K562 (cell line): Measurements from ENCODE around the gene IL27RA. TPM values are rescaled to one million over a fixed set of nuclear protein-coding genes. Genes with fewer than 3 reads are reported as not detected.

ENCODE experiments used
- BDP1 ChIP-seq: IDR thresholded peaks from 3 replicates; pipeline ENCODE4 v1.6.1; 2011; ENCODE audit not compliant: insufficient read length, insufficient read depth
- COPS2 ChIP-seq: fragments of 450-650 bp; conservative IDR thresholded peaks from 2 replicates; pipeline ENCODE4 v1.6.1; 2016; ENCODE audit warnings: mild to moderate bottlenecking, moderate library complexity
- DMBX1 ChIP-seq: fragments of 250-450 bp; sonication (Bioruptor Pico); IDR thresholded peaks from 2 replicates; pipeline ENCODE4 v1.8.0; 2022; ENCODE audit warnings: inconsistent platforms, mild to moderate bottlenecking, moderate library complexity, borderline replicate concordance
- DPF2 ChIP-seq: fragments of 450-650 bp; IDR thresholded peaks from 2 replicates; pipeline ENCODE4 v1.6.1; 2016
- ELF4 ChIP-seq: fragments of 450-650 bp; formaldehyde crosslinking; IDR thresholded peaks from 2 replicates; pipeline ENCODE4 v1.4.0; 2022; ENCODE audit warnings: missing genetic modification characterization
- GATA2 ChIP-seq: sonication (generic); formaldehyde crosslinking; IDR thresholded peaks from 2 replicates; pipeline ENCODE4 v1.4.0; 2020; ENCODE audit warnings: mild to moderate bottlenecking, missing genetic modification reagents
- ILF3 ChIP-seq: fragments of 450-650 bp; IDR thresholded peaks from 2 replicates; pipeline ENCODE4 v1.6.1; 2018; ENCODE audit warnings: antibody characterized with exemption, mild to moderate bottlenecking, moderate library complexity, borderline replicate concordance
- KDM1A ChIP-seq, 2 experiments: fragments of 450-650 bp; IDR thresholded peaks; 2 replicates each; pipeline ENCODE4 v1.6.1; 2016; ENCODE audit warnings: mild to moderate bottlenecking in 2 of 2
- PHF20 ChIP-seq: fragments of 450-650 bp; IDR thresholded peaks from 2 replicates; pipeline ENCODE4 v1.6.1; 2018; ENCODE audit not compliant: partially characterized antibody
- polyA plus RNA-seq, 8 experiments: library from polyadenylated mRNA; depleted of rRNA in 4 of 8; stranded (reverse) in 5 of 8; unstranded in 3 of 8; fragments of >200 nt; fragmentation: Nextera tagmentation in 2 of 8; fragmentation: Illumina TruSeq in 1 of 8; extraction: Ambion mirVana in 2 of 8; extraction: Trizol in 1 of 8; gene quantifications; 2 replicates each; pipeline versions ENCODE4 v1.2.1 to v1.2.3, GENCODE V29; 2011 to 2014; ENCODE audit warnings: inconsistent platforms in 1 of 8, missing spikeins in 1 of 8
- total RNA-seq, 7 experiments: library from RNA; depleted of rRNA in 6 of 7; stranded (reverse); fragments of >200 nt in 6 of 7; fragmentation: Illumina TruSeq in 2 of 7; extraction: Trizol in 2 of 7; gene quantifications; 2 replicates each; pipeline versions ENCODE4 v1.2.1 to v1.2.3, GENCODE V29; 2011 to 2021; ENCODE audit warnings: low replicate concordance in 1 of 7
- TF ChIP-seq, protein P1 (sequence below), 2 experiments: fragments of 450-650 bp; IDR thresholded peaks; 2 replicates each; pipeline ENCODE4 v1.6.1; 2016; ENCODE audit warnings: mild to moderate bottlenecking in 2 of 2, borderline replicate concordance in 1 of 2, low read depth in 1 of 2, moderate library complexity in 1 of 2
- TF ChIP-seq, protein P2 (sequence below): fragments of 450-650 bp; formaldehyde crosslinking; conservative IDR thresholded peaks from 2 replicates; pipeline ENCODE4 v1.4.0; 2022; ENCODE audit warnings: mild to moderate bottlenecking, missing genetic modification characterization
- TF ChIP-seq, protein P3 (sequence below), 2 experiments: IDR thresholded peaks; 2 replicates each; pipeline ENCODE4 v1.6.1; 2011; ENCODE audit warnings: borderline replicate concordance in 1 of 2, control low read depth in 1 of 2, low read depth in 1 of 2, low read length in 1 of 2, mild to moderate bottlenecking in 1 of 2, mixed read lengths in 1 of 2, moderate library complexity in 1 of 2; ENCODE audit not compliant: insufficient read depth in 1 of 2, insufficient read length in 1 of 2, poor library complexity in 1 of 2, severe bottlenecking in 1 of 2; ENCODE audit errors: extremely low read depth in 1 of 2

The IL27RA gene
- total and polyA plus RNA-seq, 9 of the 15 experiments (the other 6 are each of a cell fraction or from before 2014, with no cell fraction given) = 1.9 to 15.9 (median 12.0) TPM

DNA sequence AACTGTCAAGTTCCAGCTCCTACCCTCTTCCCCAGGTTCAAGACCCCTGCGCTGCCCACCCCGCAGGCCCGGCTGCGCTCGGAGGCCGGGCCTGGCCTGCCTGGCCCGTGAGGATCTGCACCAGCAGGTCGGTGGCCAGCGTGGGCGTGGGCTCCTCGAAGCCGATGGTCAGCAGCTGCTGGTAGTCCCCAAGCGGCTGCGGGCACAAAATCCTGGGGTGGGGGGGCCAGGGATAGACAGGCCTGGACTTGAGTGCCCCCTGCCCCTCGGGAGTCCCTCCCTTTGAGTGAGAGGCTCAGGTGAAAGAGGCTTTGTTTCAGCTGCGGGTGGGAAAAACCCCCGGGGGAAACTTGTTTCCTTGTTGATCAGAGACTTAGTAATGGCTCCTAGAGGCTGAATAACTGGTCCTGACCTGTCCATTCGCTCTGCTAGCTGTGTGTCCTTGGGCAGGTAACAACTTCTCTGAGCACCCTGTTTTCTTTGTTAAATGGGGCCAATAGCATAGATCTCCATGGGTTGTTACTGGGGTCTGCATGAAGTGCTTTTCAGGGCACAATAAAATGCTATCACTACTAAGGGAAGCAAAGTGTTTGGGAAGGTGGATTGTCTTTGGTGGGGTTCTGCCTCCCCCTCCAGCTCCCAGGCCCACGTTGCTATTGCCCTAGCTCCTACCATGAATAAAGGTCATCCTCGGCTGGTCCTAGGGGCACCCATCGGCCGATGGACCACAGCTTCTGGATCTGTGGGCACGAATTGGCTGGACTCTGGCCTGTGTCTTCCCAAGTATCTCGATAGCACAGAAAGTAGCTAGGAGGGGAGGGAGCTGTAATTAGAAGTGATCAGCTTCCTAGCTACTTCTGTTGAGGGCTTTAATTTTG is 50.5 kb downstream of the IL27RA start (continued):
- TF ChIP-seq BDP1 (no peak), DPF2 (no peak), COPS2 (no peak), ILF3 (no peak), KDM1A (IDR thresholded peaks at IDR 0.05) (0 out of 4 replicates have a peak, but pooled peaks of 1 of the 2 experiments have one; percentile 22), DMBX1 (CRISPR knock-in tag) (no peak), ELF4 (no peak), GATA2 (no peak), PHF20 (no peak)
- TF ChIP-seq, protein P1, sequence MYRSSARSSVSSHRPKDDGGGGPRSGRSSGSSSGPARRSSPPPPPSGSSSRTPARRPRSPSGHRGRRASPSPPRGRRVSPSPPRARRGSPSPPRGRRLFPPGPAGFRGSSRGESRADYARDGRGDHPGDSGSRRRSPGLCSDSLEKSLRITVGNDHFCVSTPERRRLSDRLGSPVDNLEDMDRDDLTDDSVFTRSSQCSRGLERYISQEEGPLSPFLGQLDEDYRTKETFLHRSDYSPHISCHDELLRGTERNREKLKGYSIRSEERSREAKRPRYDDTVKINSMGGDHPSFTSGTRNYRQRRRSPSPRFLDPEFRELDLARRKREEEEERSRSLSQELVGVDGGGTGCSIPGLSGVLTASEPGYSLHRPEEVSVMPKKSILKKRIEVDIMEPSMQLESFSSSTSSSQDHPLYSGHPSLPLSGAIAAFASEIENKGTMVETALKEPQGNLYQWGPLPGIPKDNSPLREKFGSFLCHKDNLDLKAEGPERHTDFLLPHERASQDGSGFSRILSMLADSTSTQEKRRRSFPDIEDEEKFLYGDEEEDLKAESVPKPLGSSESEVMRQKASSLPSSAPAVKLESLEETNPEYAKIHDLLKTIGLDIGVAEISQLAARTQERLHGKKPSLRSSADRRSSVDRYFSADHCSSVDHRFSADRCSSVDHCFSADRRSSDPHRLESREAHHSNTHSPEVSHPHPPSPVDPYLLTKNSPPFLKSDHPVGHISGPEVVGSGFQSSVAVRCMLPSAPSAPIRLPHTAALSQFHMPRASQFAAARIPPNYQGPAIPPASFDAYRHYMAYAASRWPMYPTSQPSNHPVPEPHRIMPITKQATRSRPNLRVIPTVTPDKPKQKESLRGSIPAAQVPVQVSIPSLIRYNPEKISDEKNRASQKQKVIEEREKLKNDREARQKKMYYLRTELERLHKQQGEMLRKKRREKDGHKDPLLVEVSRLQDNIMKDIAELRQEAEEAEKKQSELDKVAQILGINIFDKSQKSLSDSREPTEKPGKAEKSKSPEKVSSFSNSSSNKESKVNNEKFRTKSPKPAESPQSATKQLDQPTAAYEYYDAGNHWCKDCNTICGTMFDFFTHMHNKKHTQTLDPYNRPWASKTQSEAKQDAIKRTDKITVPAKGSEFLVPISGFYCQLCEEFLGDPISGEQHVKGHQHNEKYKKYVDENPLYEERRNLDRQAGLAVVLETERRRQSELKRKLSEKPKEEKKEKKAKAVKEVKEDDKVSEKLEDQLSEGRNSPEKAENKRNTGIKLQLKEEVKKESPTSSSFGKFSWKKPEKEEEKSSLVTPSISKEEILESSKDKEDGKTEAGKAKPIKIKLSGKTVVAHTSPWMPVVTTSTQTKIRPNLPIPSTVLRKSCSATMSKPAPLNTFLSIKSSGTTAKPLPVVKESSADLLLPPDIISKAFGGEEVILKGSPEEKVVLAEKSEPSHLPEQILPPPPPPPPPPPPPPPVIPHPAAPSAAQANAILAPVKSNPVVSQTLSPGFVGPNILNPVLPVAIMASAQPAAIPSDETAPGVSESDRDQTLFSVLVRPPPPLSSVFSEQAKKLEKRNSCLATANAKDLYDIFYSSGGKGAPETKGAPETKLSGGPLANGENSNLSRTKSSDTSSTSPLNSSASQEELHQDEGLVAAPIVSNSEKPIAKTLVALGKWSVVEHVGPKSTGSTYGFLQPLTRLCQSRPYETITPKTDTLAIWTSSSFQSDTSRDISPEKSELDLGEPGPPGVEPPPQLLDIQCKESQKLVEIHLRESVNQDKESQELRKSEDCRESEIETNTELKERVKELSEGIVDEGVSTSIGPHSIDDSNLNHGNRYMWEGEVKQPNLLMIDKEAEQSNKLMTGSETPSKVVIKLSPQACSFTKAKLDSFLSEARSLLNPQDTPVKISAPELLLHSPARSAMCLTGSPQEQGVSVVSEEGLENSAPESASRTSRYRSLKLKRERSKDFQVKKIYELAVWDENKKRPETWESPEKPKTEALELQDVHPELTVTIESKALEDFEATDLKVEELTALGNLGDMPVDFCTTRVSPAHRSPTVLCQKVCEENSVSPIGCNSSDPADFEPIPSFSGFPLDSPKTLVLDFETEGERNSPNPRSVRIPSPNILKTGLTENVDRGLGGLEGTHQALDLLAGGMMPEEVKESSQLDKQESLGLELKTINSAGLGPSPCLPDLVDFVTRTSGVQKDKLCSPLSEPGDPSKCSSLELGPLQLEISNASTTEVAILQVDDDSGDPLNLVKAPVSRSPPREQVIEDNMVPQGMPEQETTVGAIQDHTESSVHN (IDR thresholded peaks at IDR 0.05; ENCODE audit: borderline replicate concordance in 1 of 2, low read depth in 1 of 2) = no peak
- TF ChIP-seq, protein P2, sequence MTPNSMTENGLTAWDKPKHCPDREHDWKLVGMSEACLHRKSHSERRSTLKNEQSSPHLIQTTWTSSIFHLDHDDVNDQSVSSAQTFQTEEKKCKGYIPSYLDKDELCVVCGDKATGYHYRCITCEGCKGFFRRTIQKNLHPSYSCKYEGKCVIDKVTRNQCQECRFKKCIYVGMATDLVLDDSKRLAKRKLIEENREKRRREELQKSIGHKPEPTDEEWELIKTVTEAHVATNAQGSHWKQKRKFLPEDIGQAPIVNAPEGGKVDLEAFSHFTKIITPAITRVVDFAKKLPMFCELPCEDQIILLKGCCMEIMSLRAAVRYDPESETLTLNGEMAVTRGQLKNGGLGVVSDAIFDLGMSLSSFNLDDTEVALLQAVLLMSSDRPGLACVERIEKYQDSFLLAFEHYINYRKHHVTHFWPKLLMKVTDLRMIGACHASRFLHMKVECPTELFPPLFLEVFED (CRISPR knock-in tag) = no peak
- TF ChIP-seq, protein P3, sequence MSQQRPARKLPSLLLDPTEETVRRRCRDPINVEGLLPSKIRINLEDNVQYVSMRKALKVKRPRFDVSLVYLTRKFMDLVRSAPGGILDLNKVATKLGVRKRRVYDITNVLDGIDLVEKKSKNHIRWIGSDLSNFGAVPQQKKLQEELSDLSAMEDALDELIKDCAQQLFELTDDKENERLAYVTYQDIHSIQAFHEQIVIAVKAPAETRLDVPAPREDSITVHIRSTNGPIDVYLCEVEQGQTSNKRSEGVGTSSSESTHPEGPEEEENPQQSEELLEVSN (IDR thresholded peaks at IDR 0.05; ENCODE audit: borderline replicate concordance in 1 of 2, extremely low read depth in 1 of 2, insufficient read depth in 1 of 2, insufficient read length in 1 of 2, low read depth in 1 of 2, low read length in 1 of 2, poor library complexity in 1 of 2, severe bottlenecking in 1 of 2) = peak in 1 of 2 experiments; percentile 20
